ENCODE measurements around the gene CTNNA3.

CTNNA3 gene

GRCh38 chr10:66880292-66880691 lies 815.7 kb downstream of the CTNNA3 start:
- Histone ChIP-seq H3K36me3 (no peaks in the 10 kb centered on the region), H3K9me3 (no peaks in the 10 kb centered on the region), H3K4me2 (no peak overlapping the region), H3K9ac (no peak overlapping the region), H3K4me3 (no peak overlapping the region), H3K27ac (no peak overlapping the region), H3K4me1 (no peaks in the 10 kb centered on the region), H4K20me1 (no peaks in the 10 kb centered on the region), H3K27me3 (no peaks in the 10 kb centered on the region)
- TF ChIP-seq Cebpa-rat (IDR thresholded peaks at IDR 0.05): no peak

- no peaks in the 10 kb centered on the region for H3K9me3 ChIP-seq
- no peaks in the 10 kb centered on the region for H3K27me3 ChIP-seq
- no peaks in the 10 kb centered on the region for H3K36me3 ChIP-seq
- H3K4me3 ChIP-seq: no peak overlapping the region
- no peak for TF ChIP-seq Cebpa-rat (IDR thresholded peaks at IDR 0.05)
- H3K4me2 ChIP-seq: no peak overlapping the region
- no peaks in the 10 kb centered on the region for H3K4me1 ChIP-seq
- H3K27ac ChIP-seq: no peak overlapping the region
- no peak overlapping the region for H3K9ac ChIP-seq
- H4K20me1 ChIP-seq: no peaks in the 10 kb centered on the region
These were observed 818.6 kb downstream of the CTNNA3 start for GRCh38 chr10:66877361-66877760.

- TF ChIP-seq Cebpa-rat (IDR thresholded peaks at IDR 0.05): no peak
- Histone ChIP-seq H4K20me1 (no peaks in the 10 kb centered on the region), H3K36me3 (no peaks in the 10 kb centered on the region)
These were observed 826.4 kb downstream of the CTNNA3 start for GRCh38 chr10:66869635-66870034.

GRCh38 chr10:66862687-66863258 lies 833.2 kb downstream of the CTNNA3 start:
- Histone ChIP-seq H3K9ac (no peak overlapping the region), H3K4me3 (no peak overlapping the region), H3K27ac (no peak overlapping the region), H3K4me1 (no peaks in the 10 kb centered on the region), H3K4me2 (no peak overlapping the region), H3K9me3 (no peaks in the 10 kb centered on the region), H3K27me3 (no peaks in the 10 kb centered on the region), H4K20me1 (no peaks in the 10 kb centered on the region), H3K36me3 (no peaks in the 10 kb centered on the region)
- no peak for TF ChIP-seq Cebpa-rat (IDR thresholded peaks at IDR 0.05)

More at GRCh38 chr10:66869635-66870034, 826.4 kb downstream of the CTNNA3 start:
- no peak overlapping the region for H3K4me2 ChIP-seq
- no peak overlapping the region for H3K27ac ChIP-seq
- H3K9me3 ChIP-seq: no peaks in the 10 kb centered on the region
- no peaks in the 10 kb centered on the region for H3K27me3 ChIP-seq
- no peaks in the 10 kb centered on the region for H3K4me1 ChIP-seq
- no peak overlapping the region for H3K4me3 ChIP-seq
- no peak overlapping the region for H3K9ac ChIP-seq

GRCh38 chr10:66860376-66860945 lies 835.5 kb downstream of the CTNNA3 start:
- H3K27me3 ChIP-seq: no peaks in the 10 kb centered on the region
- no peak overlapping the region for H3K4me3 ChIP-seq
- no peak for TF ChIP-seq Cebpa-rat (IDR thresholded peaks at IDR 0.05)
- H3K27ac ChIP-seq: no peak overlapping the region
- H3K4me2 ChIP-seq: no peak overlapping the region
- no peaks in the 10 kb centered on the region for H4K20me1 ChIP-seq
- H3K9me3 ChIP-seq: no peaks in the 10 kb centered on the region
- H3K4me1 ChIP-seq: no peaks in the 10 kb centered on the region
- no peaks in the 10 kb centered on the region for H3K36me3 ChIP-seq
- H3K9ac ChIP-seq: no peak overlapping the region

- Histone ChIP-seq H3K36me3 (no peaks in the 10 kb centered on the region), H4K20me1 (no peaks in the 10 kb centered on the region), H3K4me2 (no peak overlapping the region), H3K27me3 (no peaks in the 10 kb centered on the region), H3K9ac (no peak overlapping the region), H3K9me3 (no peaks in the 10 kb centered on the region), H3K4me3 (no peak overlapping the region), H3K27ac (no peak overlapping the region), H3K4me1 (no peaks in the 10 kb centered on the region)
- no peak for TF ChIP-seq Cebpa-rat (IDR thresholded peaks at IDR 0.05)
These were observed 843.2 kb downstream of the CTNNA3 start for GRCh38 chr10:66852811-66853210.

GRCh38 chr10:66848856-66849255 lies 847.1 kb downstream of the CTNNA3 start:
- no peak overlapping the region for H3K27ac ChIP-seq
- no peaks in the 10 kb centered on the region for H3K27me3 ChIP-seq
- no peaks in the 10 kb centered on the region for H3K4me1 ChIP-seq
- no peak overlapping the region for H3K4me2 ChIP-seq
- no peaks in the 10 kb centered on the region for H4K20me1 ChIP-seq
- no peak overlapping the region for H3K9ac ChIP-seq
- H3K36me3 ChIP-seq: no peaks in the 10 kb centered on the region
- TF ChIP-seq Cebpa-rat (IDR thresholded peaks at IDR 0.05): no peak
- H3K4me3 ChIP-seq: no peak overlapping the region
- H3K9me3 ChIP-seq: no peaks in the 10 kb centered on the region

- Histone ChIP-seq H3K4me2 (no peak overlapping the region), H3K36me3 (no peaks in the 10 kb centered on the region), H3K4me3 (no peak overlapping the region), H3K4me1 (no peaks in the 10 kb centered on the region), H3K9me3 (no peaks in the 10 kb centered on the region), H3K27ac (no peak overlapping the region), H3K27me3 (no peaks in the 10 kb centered on the region), H3K9ac (no peak overlapping the region), H4K20me1 (no peaks in the 10 kb centered on the region)
- TF ChIP-seq Cebpa-rat (IDR thresholded peaks at IDR 0.05): no peak
These were observed 851.6 kb downstream of the CTNNA3 start for GRCh38 chr10:66844176-66844942.

- TF ChIP-seq Cebpa-rat (IDR thresholded peaks at IDR 0.05): no peak
- no peaks in the 10 kb centered on the region for H3K36me3 ChIP-seq
- no peaks in the 10 kb centered on the region for H3K27me3 ChIP-seq
- no peak overlapping the region for H3K9ac ChIP-seq
- H3K9me3 ChIP-seq: no peaks in the 10 kb centered on the region
- no peaks in the 10 kb centered on the region for H3K4me1 ChIP-seq
- no peak overlapping the region for H3K27ac ChIP-seq
- H3K4me3 ChIP-seq: no peak overlapping the region
- H4K20me1 ChIP-seq: no peaks in the 10 kb centered on the region
- H3K4me2 ChIP-seq: no peak overlapping the region
These were observed 852.6 kb downstream of the CTNNA3 start for GRCh38 chr10:66843396-66843795.

- TF ChIP-seq Cebpa-rat (IDR thresholded peaks at IDR 0.05): no peak
- Histone ChIP-seq H3K9ac (no peak overlapping the region), H3K4me3 (no peak overlapping the region), H3K27ac (no peak overlapping the region), H3K9me3 (no peaks in the 10 kb centered on the region), H4K20me1 (no peaks in the 10 kb centered on the region), H3K4me1 (no peaks in the 10 kb centered on the region), H3K27me3 (no peaks in the 10 kb centered on the region), H3K4me2 (no peak overlapping the region), H3K36me3 (no peaks in the 10 kb centered on the region)
These were observed 853.1 kb downstream of the CTNNA3 start for GRCh38 chr10:66842867-66843266.

Measured in BLaER1 (cell line).